Measurements from ENCODE around the gene CHST9.
A peak's percentile ranks its signal among the peaks of the same experiment; 100 is the strongest.
"Not testable (repeated sequence)": the region's sequence is repeated elsewhere in the genome, so short reads cannot be mapped to it uniquely, and the experiment has no call there.

DNA sequence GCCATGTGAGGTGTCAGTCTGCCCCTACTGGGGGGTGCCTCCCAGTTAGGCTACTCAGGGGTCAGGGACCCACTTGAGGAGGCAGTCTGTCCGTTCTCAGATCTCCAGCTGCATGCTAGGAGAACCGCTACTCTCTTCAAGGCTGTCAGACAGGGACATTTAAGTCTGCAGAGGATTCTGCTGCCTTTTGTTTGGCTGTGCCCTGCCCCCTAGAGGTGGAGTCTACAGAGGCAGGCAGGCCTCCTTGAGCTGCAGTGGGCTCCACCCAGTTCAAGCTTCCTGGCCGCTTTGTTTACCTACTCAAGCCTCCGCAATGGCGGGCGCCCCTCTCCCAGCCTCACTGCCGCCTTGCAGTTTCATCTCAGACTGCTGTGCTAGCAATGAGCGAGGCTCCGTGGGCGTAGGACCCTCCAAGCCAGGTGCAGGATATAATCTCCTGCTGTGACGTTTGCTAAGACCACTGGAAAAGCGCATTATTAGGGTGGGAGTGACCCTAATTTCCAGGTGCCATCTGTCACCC is 21.9 kb downstream of the CHST9 start:
- not testable (repeated sequence) for TF ChIP-seq POLR2A (IDR thresholded peaks at IDR 0.05)
- TF ChIP-seq, protein P1, sequence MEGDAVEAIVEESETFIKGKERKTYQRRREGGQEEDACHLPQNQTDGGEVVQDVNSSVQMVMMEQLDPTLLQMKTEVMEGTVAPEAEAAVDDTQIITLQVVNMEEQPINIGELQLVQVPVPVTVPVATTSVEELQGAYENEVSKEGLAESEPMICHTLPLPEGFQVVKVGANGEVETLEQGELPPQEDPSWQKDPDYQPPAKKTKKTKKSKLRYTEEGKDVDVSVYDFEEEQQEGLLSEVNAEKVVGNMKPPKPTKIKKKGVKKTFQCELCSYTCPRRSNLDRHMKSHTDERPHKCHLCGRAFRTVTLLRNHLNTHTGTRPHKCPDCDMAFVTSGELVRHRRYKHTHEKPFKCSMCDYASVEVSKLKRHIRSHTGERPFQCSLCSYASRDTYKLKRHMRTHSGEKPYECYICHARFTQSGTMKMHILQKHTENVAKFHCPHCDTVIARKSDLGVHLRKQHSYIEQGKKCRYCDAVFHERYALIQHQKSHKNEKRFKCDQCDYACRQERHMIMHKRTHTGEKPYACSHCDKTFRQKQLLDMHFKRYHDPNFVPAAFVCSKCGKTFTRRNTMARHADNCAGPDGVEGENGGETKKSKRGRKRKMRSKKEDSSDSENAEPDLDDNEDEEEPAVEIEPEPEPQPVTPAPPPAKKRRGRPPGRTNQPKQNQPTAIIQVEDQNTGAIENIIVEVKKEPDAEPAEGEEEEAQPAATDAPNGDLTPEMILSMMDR (IDR thresholded peaks at IDR 0.05) = peak; percentile 13 to 52 (median 33)
